SK-N-SH (cell line): ENCODE measurements around the gene SRSF2. TPM values are rescaled to one million over a fixed set of nuclear protein-coding genes. Genes with fewer than 3 reads are reported as not detected.

Experiments
- CTCF ChIA-PET: fragments of 300-600, 350-600 bp; formaldehyde crosslinking; extraction: SDS; loops from one replicate; lab custom pipeline; 2021; lab: Yijun Ruan, JAX
- POLR2A ChIA-PET: fragments of 350-600 bp; sonication (Branson Sonifier 250); formaldehyde crosslinking; extraction: SDS; loops from one replicate; lab custom pipeline; 2020; ENCODE audit warnings: antibody characterized with exemption, inconsistent platforms; lab: Yijun Ruan, JAX
- DNase-seq: peaks from one replicate; pipeline ENCODE4 v3.0.0; 2012
- H2AFZ ChIP-seq: fragments of 200-600 bp; sonication (generic); 2 replicates; pipeline ENCODE4 v1.8.1; 2016; ENCODE audit warnings: antibody characterized with exemption, mild to moderate bottlenecking, low read depth
- H3F3A ChIP-seq: fragments of 200-600 bp; sonication (generic); replicated peaks from 2 replicates; pipeline ENCODE3; 2016; ENCODE audit warnings: antibody characterized with exemption, mild to moderate bottlenecking; ENCODE audit not compliant: insufficient read depth
- H3K27ac ChIP-seq, 2 experiments: fragments of 200-500 bp in 1 of 2; fragments of 200-600 bp in 1 of 2; sonication (Bioruptor generic) in 1 of 2; sonication (generic), shearing (Covaris generic) in 1 of 2; 2 replicates each; pipeline versions ENCODE4 v1.5.1 to v1.6.1; 2014 to 2016; ENCODE audit warnings: low read depth in 2 of 2, inconsistent platforms in 1 of 2, low read length in 1 of 2, mild to moderate bottlenecking in 1 of 2, mixed read lengths in 1 of 2
- H3K27me3 ChIP-seq: fragments of 200-600 bp; sonication (generic), shearing (Covaris generic); 2 replicates; pipeline ENCODE4 v1.6.1; 2016; ENCODE audit warnings: mixed run types; ENCODE audit not compliant: insufficient read depth
- H3K36me3 ChIP-seq, 2 experiments: fragments of 200-500 bp in 1 of 2; fragments of 200-600 bp in 1 of 2; sonication (Bioruptor generic) in 1 of 2; sonication (generic) in 1 of 2; replicated peaks in 1 of 2; 2 replicates each; pipeline versions ENCODE3 to v1.5.1; 2014 to 2016; ENCODE audit warnings: low read length in 1 of 2, mild to moderate bottlenecking in 1 of 2; ENCODE audit not compliant: insufficient read depth in 2 of 2, control insufficient read depth in 1 of 2
- H3K4me1 ChIP-seq, 2 experiments: fragments of 200-500 bp in 1 of 2; fragments of 200-600 bp in 1 of 2; sonication (Bioruptor generic) in 1 of 2; sonication (generic), shearing (Covaris generic) in 1 of 2; 2 replicates each; pipeline versions ENCODE4 v1.5.1 to v1.6.1; 2014 to 2016; ENCODE audit warnings: low read depth in 1 of 2, low read length in 1 of 2, mixed run types in 1 of 2; ENCODE audit not compliant: insufficient read depth in 2 of 2, control insufficient read depth in 1 of 2
- H3K4me2 ChIP-seq: fragments of 200-600 bp; sonication (generic), shearing (Covaris generic); 2 replicates; pipeline ENCODE4 v1.6.1; 2017; ENCODE audit warnings: mixed run types
- H3K4me3 ChIP-seq, 2 experiments: fragments of 200-500 bp in 1 of 2; fragments of 200-600 bp in 1 of 2; sonication (Bioruptor generic) in 1 of 2; sonication (generic), shearing (Covaris generic) in 1 of 2; 2 replicates each; pipeline versions ENCODE4 v1.5.1 to v1.8.1; 2014 to 2016; ENCODE audit warnings: low read depth in 2 of 2, inconsistent platforms in 1 of 2, low read length in 1 of 2, mild to moderate bottlenecking in 1 of 2, mixed read lengths in 1 of 2, moderate library complexity in 1 of 2
- H3K79me2 ChIP-seq: fragments of 200-600 bp; sonication (generic); 2 replicates; pipeline ENCODE4 v1.8.1; 2017; ENCODE audit warnings: mild to moderate bottlenecking; ENCODE audit not compliant: insufficient read depth
- H3K9ac ChIP-seq: fragments of 200-600 bp; sonication (generic); 2 replicates; pipeline ENCODE4 v1.6.1; 2017; ENCODE audit warnings: mixed run types
- H3K9me2 ChIP-seq: fragments of 200-600 bp; sonication (generic); 2 replicates; pipeline ENCODE4 v1.6.1; 2017; ENCODE audit warnings: mixed run types
- H3K9me3 ChIP-seq: fragments of 200-600 bp; sonication (generic); 2 replicates; pipeline ENCODE4 v1.6.1; 2017; ENCODE audit warnings: mixed run types, mild to moderate bottlenecking, moderate library complexity
- H4K20me1 ChIP-seq: fragments of 200-600 bp; sonication (generic); 2 replicates; pipeline ENCODE4 v1.6.1; 2017; ENCODE audit warnings: mild to moderate bottlenecking, mixed run types; ENCODE audit not compliant: insufficient read depth
- CTCF ChIP-seq: fragments of 200-600 bp; sonication (generic); IDR thresholded peaks from 2 replicates; pipeline ENCODE4 v1.6.1; 2017; ENCODE audit warnings: antibody characterized with exemption, mild to moderate bottlenecking, moderate library complexity
- ELF1 ChIP-seq: IDR thresholded peaks from 2 replicates; pipeline ENCODE4 v1.4.0; 2012
- EP300 ChIP-seq, 2 experiments: IDR thresholded peaks; 2 replicates each; pipeline versions ENCODE4 v1.4.0 to v1.6.1; 2012; ENCODE audit warnings: borderline replicate concordance in 1 of 2, low read depth in 1 of 2, low read length in 1 of 2
- EZH2phosphoT487 ChIP-seq: fragments of 200-600 bp; sonication (generic); IDR thresholded peaks from 2 replicates; pipeline ENCODE4 v1.6.1; 2017; ENCODE audit warnings: low read depth, mixed run types, mild to moderate bottlenecking, antibody characterized with exemption, moderate library complexity, borderline replicate concordance
- FOSL2 ChIP-seq: IDR thresholded peaks from 2 replicates; pipeline ENCODE4 v1.4.0; 2012; ENCODE audit warnings: low read depth, mild to moderate bottlenecking, moderate library complexity, borderline replicate concordance
- FOXJ3 ChIP-seq: sonication (generic); formaldehyde crosslinking; IDR thresholded peaks from 2 replicates; pipeline ENCODE4 v1.5.1; 2020; ENCODE audit warnings: mild to moderate bottlenecking, missing genetic modification reagents
- FOXM1 ChIP-seq: IDR thresholded peaks from 2 replicates; pipeline ENCODE4 v1.4.0; 2012; ENCODE audit warnings: low read depth, mild to moderate bottlenecking
- GATA2 ChIP-seq: sonication (generic); formaldehyde crosslinking; IDR thresholded peaks from 2 replicates; pipeline ENCODE4 v1.5.0; 2020; ENCODE audit warnings: mild to moderate bottlenecking, missing genetic modification reagents
- IRF3 ChIP-seq: fragments of 150-350 bp; IDR thresholded peaks from 2 replicates; pipeline ENCODE4 v1.6.1; 2016; ENCODE audit warnings: mild to moderate bottlenecking, low read depth, low read length
- JUND ChIP-seq: IDR thresholded peaks from 2 replicates; pipeline ENCODE4 v1.4.0; 2012
- MEF2A ChIP-seq: IDR thresholded peaks from 2 replicates; pipeline ENCODE4 v1.4.0; 2012; ENCODE audit warnings: low read depth, borderline replicate concordance
- MXI1 ChIP-seq: IDR thresholded peaks from 2 replicates; pipeline ENCODE4 v1.6.1; 2012; ENCODE audit warnings: mild to moderate bottlenecking, low read depth, low read length, improper control_type of control experiment
- NFIC ChIP-seq: IDR thresholded peaks from 2 replicates; pipeline ENCODE4 v1.4.0; 2012; ENCODE audit warnings: borderline replicate concordance
- NRF1 ChIP-seq: IDR thresholded peaks from 2 replicates; pipeline ENCODE4 v1.6.1; 2012; ENCODE audit warnings: low read depth, mild to moderate bottlenecking, low read length
- PBX3 ChIP-seq: IDR thresholded peaks from 2 replicates; pipeline ENCODE4; 2012
- POLR2AphosphoS5 ChIP-seq: IDR thresholded peaks from 2 replicates; pipeline ENCODE4 v1.6.1; 2012; ENCODE audit warnings: low read depth, low read length
- RCOR1 ChIP-seq: fragments of 150-350 bp; IDR thresholded peaks from 2 replicates; pipeline ENCODE4 v1.6.1; 2017; ENCODE audit warnings: antibody characterized with exemption, low read length
- RFX5 ChIP-seq: IDR thresholded peaks from 2 replicates; pipeline ENCODE4 v1.6.1; 2012; ENCODE audit warnings: mild to moderate bottlenecking, improper control_type of control experiment, low read length
- RXRA ChIP-seq: IDR thresholded peaks from 2 replicates; pipeline ENCODE4 v1.4.0; 2012; ENCODE audit warnings: low read depth, mild to moderate bottlenecking, borderline replicate concordance
- SIN3A ChIP-seq: IDR thresholded peaks from 2 replicates; pipeline ENCODE4 v1.6.1; 2012; ENCODE audit warnings: low read depth, mild to moderate bottlenecking, low read length, moderate library complexity, borderline replicate concordance
- TAF1 ChIP-seq: IDR thresholded peaks from 2 replicates; pipeline ENCODE4 v1.6.1; 2012; ENCODE audit warnings: low read depth, mild to moderate bottlenecking, low read length, moderate library complexity, borderline replicate concordance
- TCF12 ChIP-seq: IDR thresholded peaks from 2 replicates; pipeline ENCODE4 v1.4.0; 2012
- TEAD4 ChIP-seq: IDR thresholded peaks from 2 replicates; pipeline ENCODE4 v1.4.0; 2012; ENCODE audit warnings: mild to moderate bottlenecking, borderline replicate concordance; ENCODE audit not compliant: insufficient read depth
- USF1 ChIP-seq: IDR thresholded peaks from 2 replicates; pipeline ENCODE4 v1.4.0; 2012; ENCODE audit warnings: low read depth, borderline replicate concordance
- YY1 ChIP-seq: IDR thresholded peaks from 2 replicates; pipeline ENCODE4 v1.4.0; 2012; ENCODE audit warnings: low read depth, mild to moderate bottlenecking
- ZBTB33 ChIP-seq: IDR thresholded peaks from 2 replicates; pipeline ENCODE4 v1.4.0; 2012; ENCODE audit warnings: low read depth, borderline replicate concordance
- WGBS: methylation state at CpG from one replicate; pipeline ENCODE4 v1.1.6; 2017; ENCODE audit warnings: low lambda C conversion rate; 5-methylcytosine and 5-hydroxymethylcytosine counted together
- polyA plus RNA-seq, 3 experiments: library from polyadenylated mRNA; depleted of rRNA; stranded (reverse); fragments of >200 nt; gene quantifications; 2 replicates each; pipeline ENCODE4 v1.2.3, GENCODE V29; 2012

Gene SRSF2
- polyA plus RNA-seq, 1 of the 3 experiments (the other 2 are of a cell fraction): 211 TPM

GRCh38 chr17:76726776-76727718 lies 10.1 kb downstream of the SRSF2 start, which contains the start of gene METTL23:
Gene METTL23 (plus strand): TSS chr17:76726839. CDS start chr17:76729711, 2,872 bp downstream.
- Histone ChIP-seq H3K4me3 (peak within 1 kb of the TSS; percentile 74 to 99), H3K27ac (peak within 1 kb of the TSS; percentile 94 to 96), H3K9me3 (no peaks in the 10 kb centered on the region), H3K9me2 (no peaks in the 10 kb centered on the region), H4K20me1 (peaks cover 28% of the 10 kb centered on the region), H3K36me3 (peaks cover 16 to 48% of the 10 kb centered on the region in 2 experiments), H3K4me1 (peaks cover 14 to 20% of the 10 kb centered on the region in 2 experiments), H3K27me3 (no peaks in the 10 kb centered on the region), H3K4me2 (peak within 1 kb of the TSS; percentile 86), H3F3A (peaks cover 34% of the 10 kb centered on the region), H3K9ac (peak within 1 kb of the TSS; percentile 99), H2AFZ (peak within 1 kb of the TSS; percentile 81), H3K79me2 (peaks cover 94% of the 10 kb centered on the region)
- WGBS: 6% methylated on average over 30 of the region's 71 CpGs
- ChIA-PET CTCF (interaction anchor here (0.7 to 5.9 kb wide), 24 partner anchors 10 to 361 kb away, joined by 3 to 75 read pairs (median 4); partner anchors contain the start of genes MFSD11, MGAT5B, MXRA7 and SRSF2), POLR2A (interaction anchor here (0.5 to 4.7 kb wide), 8 partner anchors 7 to 183 kb away, joined by 3 to 47 read pairs (median 4); partner anchors contain the start of genes MFSD11 and SRSF2)
- peak; percentile 89 for DNase-seq
- no peak for TF ChIP-seq RXRA
- TF ChIP-seq NRF1: peak; percentile 56
- TF ChIP-seq TAF1: peak; percentile 79
- peak; percentile 80 for TF ChIP-seq NFIC
- TF ChIP-seq SIN3A: peak; percentile 47; the same call in 1 of the 2 replicates
- no peak for TF ChIP-seq FOXM1
- peak; percentile 93 for TF ChIP-seq CTCF
- no peak for TF ChIP-seq PBX3
- peak; percentile 68 for TF ChIP-seq GATA2 (CRISPR knock-in tag)
- no peak for TF ChIP-seq EZH2phosphoT487
- no peak for TF ChIP-seq ZBTB33
- TF ChIP-seq RFX5: no peak
- TF ChIP-seq RCOR1: no peak; the same call in 1 of the 2 replicates
- TF ChIP-seq TEAD4: no peak
- TF ChIP-seq FOSL2: no peak
- no peak for TF ChIP-seq YY1
- TF ChIP-seq POLR2AphosphoS5: peak; percentile 93
- TF ChIP-seq IRF3: no peak
- TF ChIP-seq ELF1: peak; percentile 2; the same call in 1 of the 2 replicates
- peak; percentile 13; the same call in 1 of the 2 replicates for TF ChIP-seq TCF12
- TF ChIP-seq MXI1: peak; percentile 91
- no peak for TF ChIP-seq FOXJ3
- peak in 1 of 2 experiments; percentile 25; a peak in 1 of 4 replicates for TF ChIP-seq EP300 (IDR thresholded peaks at IDR 0.05; ENCODE audit: borderline replicate concordance in 1 of 2, low read depth in 1 of 2, low read length in 1 of 2)
- peak; percentile 38 for TF ChIP-seq USF1
- TF ChIP-seq JUND: no peak
- no peak; the same call in 1 of the 2 replicates for TF ChIP-seq MEF2A
